Measurements from ENCODE around the gene MACROD2. TPM values are rescaled to one million over a fixed set of nuclear protein-coding genes. Genes with fewer than 3 reads are reported as not detected.

MACROD2 gene
- total RNA-seq, 1 donor from 2014 or later, result 2.5 TPM

GRCh38 chr20:15176929-15177328, 1181.6 kb downstream of the MACROD2 start:
- Mint-ChIP-seq H3K9me3 (ENCODE audit: unreplicated experiment) (no peaks in the 10 kb centered on the region), H3K4me3 (ENCODE audit: unreplicated experiment) (no peak overlapping the region), H3K36me3 (ENCODE audit: unreplicated experiment) (no peaks in the 10 kb centered on the region), H3K27me3 (ENCODE audit: unreplicated experiment) (no peaks in the 10 kb centered on the region), H3K4me1 (ENCODE audit: unreplicated experiment) (no peaks in the 10 kb centered on the region), H3K27ac (ENCODE audit: unreplicated experiment) (no peak overlapping the region)
- TF ChIP-seq CTCF (IDR thresholded peaks at IDR 0.05), result no peak
- no peak for DNase-seq (ENCODE audit: extremely low spot score, unreplicated experiment)

GRCh38 chr20:15178581-15178980, 1183.3 kb downstream of the MACROD2 start:
- no peak overlapping the region for H3K27ac Mint-ChIP-seq (ENCODE audit: unreplicated experiment)
- DNase-seq (ENCODE audit: extremely low spot score, unreplicated experiment), result no peak
- no peaks in the 10 kb centered on the region for H3K9me3 Mint-ChIP-seq (ENCODE audit: unreplicated experiment)
- H3K27me3 Mint-ChIP-seq (ENCODE audit: unreplicated experiment), result no peaks in the 10 kb centered on the region
- no peak overlapping the region for H3K4me3 Mint-ChIP-seq (ENCODE audit: unreplicated experiment)
- H3K36me3 Mint-ChIP-seq (ENCODE audit: unreplicated experiment), result no peaks in the 10 kb centered on the region
- TF ChIP-seq CTCF (IDR thresholded peaks at IDR 0.05), result no peak
- no peaks in the 10 kb centered on the region for H3K4me1 Mint-ChIP-seq (ENCODE audit: unreplicated experiment)

- Mint-ChIP-seq H3K27me3 (ENCODE audit: unreplicated experiment) (no peaks in the 10 kb centered on the region), H3K4me3 (ENCODE audit: unreplicated experiment) (no peak overlapping the region), H3K27ac (ENCODE audit: unreplicated experiment) (no peak overlapping the region), H3K4me1 (ENCODE audit: unreplicated experiment) (no peaks in the 10 kb centered on the region), H3K9me3 (ENCODE audit: unreplicated experiment) (no peaks in the 10 kb centered on the region), H3K36me3 (ENCODE audit: unreplicated experiment) (no peaks in the 10 kb centered on the region)
- TF ChIP-seq CTCF (IDR thresholded peaks at IDR 0.05), result no peak
- DNase-seq (ENCODE audit: extremely low spot score, unreplicated experiment), result no peak
Measured at GRCh38 chr20:15179381-15179780, 1184.1 kb downstream of the MACROD2 start.

- Mint-ChIP-seq H3K4me3 (ENCODE audit: unreplicated experiment) (no peak overlapping the region), H3K4me1 (ENCODE audit: unreplicated experiment) (no peaks in the 10 kb centered on the region), H3K27me3 (ENCODE audit: unreplicated experiment) (no peaks in the 10 kb centered on the region), H3K9me3 (ENCODE audit: unreplicated experiment) (no peaks in the 10 kb centered on the region), H3K27ac (ENCODE audit: unreplicated experiment) (no peak overlapping the region), H3K36me3 (ENCODE audit: unreplicated experiment) (no peaks in the 10 kb centered on the region)
- no peak for DNase-seq (ENCODE audit: extremely low spot score, unreplicated experiment)
- TF ChIP-seq CTCF (IDR thresholded peaks at IDR 0.05), result no peak
Measured at GRCh38 chr20:15179781-15180180, 1184.5 kb downstream of the MACROD2 start.

- Mint-ChIP-seq H3K27ac (ENCODE audit: unreplicated experiment) (no peak overlapping the region), H3K9me3 (ENCODE audit: unreplicated experiment) (no peaks in the 10 kb centered on the region), H3K4me3 (ENCODE audit: unreplicated experiment) (no peak overlapping the region), H3K36me3 (ENCODE audit: unreplicated experiment) (no peaks in the 10 kb centered on the region), H3K4me1 (ENCODE audit: unreplicated experiment) (no peaks in the 10 kb centered on the region), H3K27me3 (ENCODE audit: unreplicated experiment) (no peaks in the 10 kb centered on the region)
- no peak for TF ChIP-seq CTCF (IDR thresholded peaks at IDR 0.05)
- DNase-seq (ENCODE audit: extremely low spot score, unreplicated experiment), result no peak
Measured at GRCh38 chr20:15185322-15185721, 1190.0 kb downstream of the MACROD2 start.

Measured in osteocyte (in vitro differentiated cells).